HG03571 (cell line): ENCODE measurements around the gene TTLL5.

Experiments
- ATAC-seq: cut with Tn5 transposase; IDR thresholded peaks from one replicate; pipeline ENCODE4 v1.9.1; 2021; ENCODE audit not compliant: unreplicated experiment

The TTLL5 gene

GRCh38 chr14:75981426-75982265 is 320.6 kb downstream of the TTLL5 start, which contains the start of gene TGFB3:
TGFB3 (minus strand) TSS chr14:75981995; CDS start chr14:75980893, 1,102 bp downstream.
- peak; percentile 31 for ATAC-seq

GRCh38 chr14:75982266-75983018 is 321.4 kb downstream of the TTLL5 start:
- ATAC-seq, result no peak

- no peak for ATAC-seq
Measured at GRCh38 chr14:75983019-75983358, 321.9 kb downstream of the TTLL5 start.

GRCh38 chr14:75984674-75985073 is 323.6 kb downstream of the TTLL5 start:
- no peak for ATAC-seq

GRCh38 chr14:75985618-75986438 is 324.8 kb downstream of the TTLL5 start, which contains the start of gene IFT43:
IFT43 (plus strand) TSS chr14:75985763; CDS start chr14:75985787, 24 bp downstream.
- ATAC-seq, result peak; percentile 60

- no peak for ATAC-seq
Measured at GRCh38 chr14:75986439-75986765, 325.4 kb downstream of the TTLL5 start.

GRCh38 chr14:75987201-75987970 is 326.3 kb downstream of the TTLL5 start:
- no peak for ATAC-seq

- no peak for ATAC-seq
Measured at GRCh38 chr14:75989134-75989533, 328.1 kb downstream of the TTLL5 start.

GRCh38 chr14:75990297-75990696 is 329.3 kb downstream of the TTLL5 start:
- ATAC-seq, result no peak

GRCh38 chr14:75991753-75992152 is 330.7 kb downstream of the TTLL5 start:
- no peak for ATAC-seq

GRCh38 chr14:75993567-75994041 is 332.6 kb downstream of the TTLL5 start:
- ATAC-seq, result peak; percentile 45

GRCh38 chr14:75995372-75996041 is 334.5 kb downstream of the TTLL5 start:
- no peak for ATAC-seq

GRCh38 chr14:75996488-75996887 is 335.4 kb downstream of the TTLL5 start:
- ATAC-seq, result no peak

- no peak for ATAC-seq
Measured at GRCh38 chr14:75999511-76000190, 338.6 kb downstream of the TTLL5 start.

GRCh38 chr14:76002383-76002782 is 341.3 kb downstream of the TTLL5 start:
- ATAC-seq, result no peak
